ENCODE data around the gene HNF4A. TPM values are rescaled to one million over a fixed set of nuclear protein-coding genes. Genes with fewer than 3 reads are reported as not detected.

The HNF4A gene
- total RNA-seq, 4 donors from 2014 or later = 0.63 TPM; not detected in 3

- 96% methylated on average over 8 of the region's 14 CpGs for WGBS
- Histone ChIP-seq H3K27me3 (peaks cover 0 to 25% (median 0%) of the 10 kb centered on the region in 4 donors), H3K9me3 (no peaks in the 10 kb centered on the region), H3K27ac (replicated peaks in 1 of 4) (no peak overlapping the region), H3K36me3 (no peaks in the 10 kb centered on the region), H3K4me3 (no peak overlapping the region), H3K4me1 (no peaks in the 10 kb centered on the region)
- no peak for TF ChIP-seq POLR2A (IDR thresholded peaks at IDR 0.05; ENCODE audit: low read depth)
- TF ChIP-seq, protein P1, sequence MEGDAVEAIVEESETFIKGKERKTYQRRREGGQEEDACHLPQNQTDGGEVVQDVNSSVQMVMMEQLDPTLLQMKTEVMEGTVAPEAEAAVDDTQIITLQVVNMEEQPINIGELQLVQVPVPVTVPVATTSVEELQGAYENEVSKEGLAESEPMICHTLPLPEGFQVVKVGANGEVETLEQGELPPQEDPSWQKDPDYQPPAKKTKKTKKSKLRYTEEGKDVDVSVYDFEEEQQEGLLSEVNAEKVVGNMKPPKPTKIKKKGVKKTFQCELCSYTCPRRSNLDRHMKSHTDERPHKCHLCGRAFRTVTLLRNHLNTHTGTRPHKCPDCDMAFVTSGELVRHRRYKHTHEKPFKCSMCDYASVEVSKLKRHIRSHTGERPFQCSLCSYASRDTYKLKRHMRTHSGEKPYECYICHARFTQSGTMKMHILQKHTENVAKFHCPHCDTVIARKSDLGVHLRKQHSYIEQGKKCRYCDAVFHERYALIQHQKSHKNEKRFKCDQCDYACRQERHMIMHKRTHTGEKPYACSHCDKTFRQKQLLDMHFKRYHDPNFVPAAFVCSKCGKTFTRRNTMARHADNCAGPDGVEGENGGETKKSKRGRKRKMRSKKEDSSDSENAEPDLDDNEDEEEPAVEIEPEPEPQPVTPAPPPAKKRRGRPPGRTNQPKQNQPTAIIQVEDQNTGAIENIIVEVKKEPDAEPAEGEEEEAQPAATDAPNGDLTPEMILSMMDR (IDR thresholded peaks at IDR 0.05) = no peak
- no peak for TF ChIP-seq EP300 (IDR thresholded peaks at IDR 0.05)
- TF ChIP-seq POLR2AphosphoS5 (IDR thresholded peaks at IDR 0.05) = no peak
- intact Hi-C loops (cut with DNase I) = no loop called here
- DNase-seq (ENCODE audit: extremely low spot score) = no peak
These were observed 58.3 kb downstream of the HNF4A start for GRCh38 chr20:44413575-44414345.

- DNase-seq (ENCODE audit: extremely low spot score) = no peak
- Histone ChIP-seq H3K4me3 (no peak overlapping the region), H3K4me1 (no peaks in the 10 kb centered on the region), H3K9me3 (no peaks in the 10 kb centered on the region), H3K27me3 (peaks cover 0 to 25% (median 0%) of the 10 kb centered on the region in 4 donors), H3K27ac (replicated peaks in 1 of 4) (no peak overlapping the region), H3K36me3 (no peaks in the 10 kb centered on the region)
- TF ChIP-seq, protein P1 (IDR thresholded peaks at IDR 0.05) = no peak
- TF ChIP-seq POLR2AphosphoS5 (IDR thresholded peaks at IDR 0.05) (no peak), EP300 (IDR thresholded peaks at IDR 0.05) (no peak), POLR2A (IDR thresholded peaks at IDR 0.05; ENCODE audit: low read depth) (no peak)
- intact Hi-C loops (cut with DNase I) = no loop called here
- WGBS = 77% methylated on average over 16 of the region's 16 CpGs
These were observed 58.8 kb downstream of the HNF4A start for GRCh38 chr20:44414346-44414714.

GRCh38 chr20:44414808-44415207, 59.3 kb downstream of the HNF4A start:
- TF ChIP-seq POLR2AphosphoS5 (IDR thresholded peaks at IDR 0.05) (no peak), POLR2A (IDR thresholded peaks at IDR 0.05; ENCODE audit: low read depth) (no peak), EP300 (IDR thresholded peaks at IDR 0.05) (no peak)
- TF ChIP-seq, protein P1 (IDR thresholded peaks at IDR 0.05) = no peak
- Histone ChIP-seq H3K9me3 (no peaks in the 10 kb centered on the region), H3K27me3 (peaks cover 0 to 25% (median 0%) of the 10 kb centered on the region in 4 donors), H3K4me3 (no peak overlapping the region), H3K36me3 (no peaks in the 10 kb centered on the region), H3K27ac (replicated peaks in 1 of 4) (no peak overlapping the region), H3K4me1 (no peaks in the 10 kb centered on the region)
- intact Hi-C loops (cut with DNase I) = no loop called here
- no peak for DNase-seq (ENCODE audit: extremely low spot score)

DNA sequence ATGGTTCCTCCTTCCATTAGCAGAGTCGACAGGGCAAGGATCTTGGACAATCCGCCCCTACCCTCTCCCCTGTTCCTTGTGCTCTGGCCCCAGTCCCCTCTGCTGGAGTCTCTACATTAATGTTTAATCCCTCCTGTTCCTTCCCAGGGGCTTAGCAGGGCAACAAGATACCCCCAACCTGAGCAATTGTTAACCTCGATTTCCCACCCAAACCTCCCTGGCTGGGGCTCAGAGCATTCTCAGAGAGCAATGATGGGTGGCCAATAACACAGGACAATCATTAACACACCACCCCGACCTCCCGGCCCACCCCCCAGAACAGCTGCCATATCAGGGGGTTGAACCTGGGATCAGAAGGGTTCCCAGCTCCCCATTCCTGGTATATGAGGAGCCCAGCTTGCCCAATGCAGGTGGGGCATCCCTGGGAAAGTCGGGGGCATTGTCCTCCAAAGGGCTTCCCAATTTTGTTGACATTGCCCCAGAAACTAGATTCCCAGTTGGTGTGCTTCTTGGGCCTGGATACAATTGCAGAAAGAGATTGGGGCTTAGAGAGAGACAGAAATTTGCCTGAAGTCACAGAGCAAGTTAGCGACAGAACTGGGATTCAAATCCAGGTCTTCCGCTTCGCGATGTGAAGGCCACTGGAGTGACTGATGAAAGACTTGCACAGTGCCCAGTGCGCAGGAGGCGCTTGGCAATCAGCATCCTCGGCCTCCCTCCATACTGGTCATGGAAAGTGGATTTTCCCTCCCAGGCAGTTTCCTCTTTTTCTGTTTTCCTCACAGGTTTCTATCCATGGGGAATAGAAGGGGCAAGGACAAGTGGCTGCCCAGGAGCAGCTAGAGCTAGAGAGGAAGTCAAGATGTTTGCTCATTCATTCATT, 60.6 kb downstream of the HNF4A start:
- Histone ChIP-seq H3K4me1 (no peaks in the 10 kb centered on the region), H3K27me3 (peaks cover 0 to 25% (median 0%) of the 10 kb centered on the region in 4 donors), H3K4me3 (no peak overlapping the region), H3K36me3 (no peaks in the 10 kb centered on the region), H3K27ac (replicated peaks in 1 of 4) (no peak overlapping the region), H3K9me3 (no peaks in the 10 kb centered on the region)
- WGBS = 89% methylated on average over 12 of the region's 13 CpGs
- no peak for TF ChIP-seq POLR2AphosphoS5 (IDR thresholded peaks at IDR 0.05)
- TF ChIP-seq, protein P1 (IDR thresholded peaks at IDR 0.05) = no peak
- no peak for TF ChIP-seq EP300 (IDR thresholded peaks at IDR 0.05)
- no peak for TF ChIP-seq POLR2A (IDR thresholded peaks at IDR 0.05; ENCODE audit: low read depth)
- DNase-seq (ENCODE audit: extremely low spot score) = no peak
- intact Hi-C loops (cut with DNase I) = no loop called here

Measured in esophagus muscularis mucosa (tissue), 4 donors.